HUDEP-2 (cell line): ENCODE measurements around the gene CACNB2.
"Not testable (repeated sequence)": the region's sequence is repeated elsewhere in the genome, so short reads cannot be mapped to it uniquely, and the experiment has no call there.

Source experiments
- DNase-seq, 76 experiments: peaks; one replicate each; lab custom pipeline; 2025; ENCODE audit not compliant: unreplicated experiment in 76 of 76; lab: John Stamatoyannopoulos, UW

CACNB2 gene

GRCh38 chr10:18144928-18145327 lies 4.7 kb downstream of the CACNB2 start:
- no peak for DNase-seq

DNA sequence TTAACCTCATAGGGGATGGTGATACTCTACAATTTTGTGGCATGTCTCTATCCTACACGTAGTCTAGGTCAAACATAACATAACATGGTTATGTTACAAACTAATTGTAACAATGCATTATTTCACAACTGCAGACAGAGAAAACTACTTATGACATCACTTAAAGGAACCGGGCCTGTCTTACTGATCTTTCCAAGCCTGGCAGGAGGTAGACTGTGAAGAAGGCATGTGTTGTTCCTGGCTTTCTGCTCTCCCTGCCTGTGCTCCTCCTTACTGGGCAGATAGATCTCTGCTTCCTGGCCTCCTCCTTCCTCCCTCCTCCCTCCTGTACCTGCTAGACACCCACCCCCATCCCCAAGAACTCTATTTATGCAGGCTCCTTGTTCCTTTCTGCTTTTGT lies 5.4 kb downstream of the CACNB2 start:
- DNase-seq: no peak

- no peak for DNase-seq
Observed at GRCh38 chr10:18149196-18149800, 9.1 kb downstream of the CACNB2 start.

- DNase-seq: no peak
Observed at GRCh38 chr10:18151356-18151890, 11.2 kb downstream of the CACNB2 start.

DNA sequence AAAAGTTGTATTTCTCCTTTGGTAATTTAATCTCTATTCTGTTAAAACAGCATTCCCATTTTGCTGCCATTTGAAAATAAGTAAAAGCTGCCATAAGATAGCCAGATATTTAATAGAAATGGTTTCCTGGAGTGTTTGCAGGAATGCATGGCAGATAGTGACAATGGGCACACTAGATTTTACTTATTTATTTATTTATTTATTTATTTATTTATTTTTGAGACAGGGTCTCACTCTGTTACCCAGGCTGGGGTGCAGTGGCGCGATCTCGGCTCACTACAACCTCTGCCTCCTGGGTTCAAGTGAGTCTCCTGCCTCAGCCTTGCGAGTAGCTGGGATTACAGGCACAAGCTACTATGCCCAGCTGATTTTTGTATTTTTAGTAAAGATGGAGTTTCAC lies 13.2 kb downstream of the CACNB2 start:
- DNase-seq: not testable (repeated sequence)

DNA sequence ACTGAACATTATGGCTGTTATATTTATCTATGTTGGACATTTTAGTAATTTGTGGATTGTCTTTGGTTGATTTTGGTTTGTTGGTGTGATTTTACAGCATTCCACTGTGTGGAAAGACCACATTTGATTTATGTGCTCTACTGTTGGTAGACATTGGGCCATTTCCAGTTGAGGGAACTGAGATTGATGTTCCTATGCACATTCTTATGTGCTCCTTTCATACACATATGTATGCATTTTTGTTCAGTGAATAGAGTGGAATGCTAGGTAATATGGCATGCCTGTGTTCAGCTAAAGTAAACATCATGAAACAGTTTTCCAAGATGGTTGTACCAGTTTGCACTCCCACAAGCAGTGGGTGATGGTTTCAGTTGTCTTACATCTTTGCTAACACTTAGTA lies 15.1 kb downstream of the CACNB2 start:
- DNase-seq: no peak

DNA sequence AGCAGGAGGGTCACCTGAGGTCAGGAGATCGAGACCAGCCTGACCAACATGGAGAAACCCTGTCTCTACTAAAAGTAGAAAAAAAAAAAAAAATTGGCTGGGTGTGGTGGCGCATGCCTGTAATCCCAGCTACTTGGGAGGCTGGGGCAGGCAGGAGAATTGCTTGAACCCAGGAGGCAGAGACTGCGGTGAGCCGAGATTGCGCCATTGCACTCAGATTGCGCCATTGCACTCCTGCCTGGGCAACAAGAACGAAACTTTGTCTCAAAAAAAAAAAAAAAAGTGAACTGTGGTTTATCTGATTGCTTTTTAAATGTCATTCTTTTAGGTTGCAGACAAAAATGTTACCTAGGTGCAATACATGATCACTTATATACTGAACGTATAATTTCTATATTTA lies 16.6 kb downstream of the CACNB2 start:
- DNase-seq: not testable (repeated sequence)

GRCh38 chr10:18157881-18158280 lies 17.7 kb downstream of the CACNB2 start:
- DNase-seq: no peak

DNA sequence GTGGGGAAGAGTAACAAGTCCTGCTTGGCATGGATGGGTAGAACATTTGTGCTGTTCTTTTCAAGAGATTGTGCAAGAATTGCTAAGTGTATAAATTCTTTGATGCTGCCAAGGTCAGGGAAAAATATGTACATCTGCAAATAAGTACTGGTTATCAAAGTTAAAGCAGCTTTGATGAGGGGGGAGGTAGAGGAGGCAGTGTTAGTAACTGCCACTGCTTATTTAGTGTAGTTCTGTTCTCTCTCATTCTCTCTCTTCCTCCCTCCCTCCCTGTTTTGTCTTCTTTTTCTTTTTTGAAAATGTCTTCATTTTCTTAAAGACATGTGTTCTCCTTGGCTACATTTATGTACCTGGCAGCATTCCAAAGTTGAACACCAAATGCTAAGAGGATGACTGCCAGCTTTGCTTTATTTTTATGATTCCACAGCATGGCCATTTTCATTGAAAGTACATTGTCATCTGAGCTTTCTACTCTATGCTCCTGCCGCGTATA lies 18.6 kb downstream of the CACNB2 start:
- DNase-seq: no peak

DNA sequence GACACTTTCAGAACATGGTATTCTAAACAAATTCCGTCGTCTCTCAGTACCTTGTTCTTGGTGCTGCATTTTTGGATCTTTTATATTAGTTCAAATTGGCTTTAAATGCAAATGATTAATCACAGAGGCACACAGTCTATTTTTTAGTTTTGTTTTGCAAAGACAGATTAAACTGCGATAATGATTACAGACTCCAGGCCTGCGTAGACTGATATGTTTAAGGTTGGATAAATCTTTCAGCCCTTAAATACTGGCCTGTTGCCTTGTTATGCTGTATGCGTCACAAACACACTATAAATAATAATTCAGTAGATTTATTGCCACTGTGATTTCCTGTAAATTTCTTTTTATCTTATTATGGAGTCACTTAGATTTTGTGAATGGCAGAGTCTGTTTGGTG lies 19.3 kb downstream of the CACNB2 start:
- DNase-seq: no peak

DNA sequence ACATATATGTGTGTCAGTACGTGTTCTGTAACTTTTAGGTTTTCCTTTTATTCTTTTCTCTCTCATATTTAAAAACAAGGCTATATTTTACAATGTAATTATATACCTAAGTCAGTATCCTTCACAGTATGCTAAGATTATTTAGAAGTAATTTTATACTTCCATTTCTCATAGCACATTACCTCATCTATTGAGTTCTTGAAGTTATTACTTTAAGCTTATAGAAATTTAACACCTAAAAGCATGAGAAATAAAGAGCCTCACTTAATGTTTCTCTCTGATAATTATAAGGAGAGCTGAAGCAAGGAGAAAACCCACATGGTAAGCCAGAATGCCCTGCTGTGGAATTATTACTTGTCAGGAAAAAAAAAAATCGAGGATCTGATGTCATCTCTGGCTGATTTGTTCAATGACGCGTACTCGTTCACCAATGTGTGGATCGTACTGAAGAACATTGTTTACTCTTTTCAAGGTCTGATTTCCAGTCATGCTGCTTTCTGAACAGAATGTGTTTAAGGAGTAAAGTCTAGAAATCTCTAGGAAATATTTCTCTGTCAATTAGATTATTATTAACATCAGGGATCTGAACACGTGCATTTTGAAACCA lies 21.9 kb downstream of the CACNB2 start:
- no peak for DNase-seq

GRCh38 chr10:18164093-18164492 lies 23.9 kb downstream of the CACNB2 start:
- DNase-seq: no peak

DNA sequence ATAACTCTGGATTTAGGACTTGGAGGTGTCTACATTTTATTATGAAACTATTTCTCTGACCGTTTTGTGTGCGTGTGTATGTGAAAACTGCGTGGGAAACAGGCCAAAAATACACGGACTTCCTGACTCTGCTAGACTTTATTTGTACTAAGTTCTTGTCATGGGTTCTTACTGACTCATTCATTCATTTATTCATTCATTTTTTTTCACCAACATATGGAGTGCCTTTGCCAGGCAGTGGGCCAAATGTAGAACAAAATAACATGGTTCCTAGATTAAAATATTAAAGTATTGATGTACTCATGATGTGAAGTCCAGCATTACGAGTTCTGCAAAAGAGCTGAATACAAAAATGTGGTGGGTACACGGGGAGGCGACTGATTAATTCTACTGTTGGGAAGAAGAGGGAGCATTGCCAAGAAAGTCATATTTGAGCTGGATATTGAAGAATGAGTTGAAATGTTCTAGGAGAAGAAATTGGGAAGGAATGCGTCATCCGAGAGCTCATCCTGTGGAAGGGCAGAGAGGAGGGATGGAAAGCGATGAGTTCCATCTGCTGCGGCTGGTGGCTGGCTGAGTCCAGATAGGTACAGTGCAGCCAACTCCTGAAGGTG lies 24.6 kb downstream of the CACNB2 start:
- DNase-seq: no peak

DNA sequence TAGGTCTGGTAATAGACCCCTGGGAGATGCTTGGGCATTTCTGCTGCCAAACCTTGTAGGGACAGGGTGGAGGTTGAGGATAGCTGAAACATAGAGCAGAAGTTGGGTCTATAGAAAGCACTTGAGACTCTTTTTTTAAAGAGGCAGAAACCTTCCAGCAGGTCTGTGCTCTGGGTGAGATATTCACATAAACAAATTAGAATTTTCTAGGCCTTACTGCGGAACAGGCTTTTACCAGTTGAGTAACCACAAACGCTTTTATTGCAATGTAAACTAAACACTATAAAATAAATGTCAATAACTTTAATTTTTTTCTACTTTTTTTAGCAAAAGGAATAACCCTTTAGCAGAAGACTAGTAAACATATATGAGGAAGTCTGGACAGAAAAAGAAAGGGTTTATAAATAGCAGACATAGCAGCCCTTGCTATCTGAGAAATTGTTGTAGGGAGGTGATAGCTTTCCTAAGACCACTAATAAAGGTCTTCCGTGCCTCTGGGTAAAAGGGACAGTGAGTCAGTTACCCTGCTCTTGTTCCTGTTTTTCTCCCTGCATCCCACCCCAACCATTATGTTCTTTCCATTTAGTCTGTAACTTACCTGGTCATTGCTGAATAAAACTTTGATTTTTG lies 38.7 kb downstream of the CACNB2 start:
- DNase-seq: no peak

DNA sequence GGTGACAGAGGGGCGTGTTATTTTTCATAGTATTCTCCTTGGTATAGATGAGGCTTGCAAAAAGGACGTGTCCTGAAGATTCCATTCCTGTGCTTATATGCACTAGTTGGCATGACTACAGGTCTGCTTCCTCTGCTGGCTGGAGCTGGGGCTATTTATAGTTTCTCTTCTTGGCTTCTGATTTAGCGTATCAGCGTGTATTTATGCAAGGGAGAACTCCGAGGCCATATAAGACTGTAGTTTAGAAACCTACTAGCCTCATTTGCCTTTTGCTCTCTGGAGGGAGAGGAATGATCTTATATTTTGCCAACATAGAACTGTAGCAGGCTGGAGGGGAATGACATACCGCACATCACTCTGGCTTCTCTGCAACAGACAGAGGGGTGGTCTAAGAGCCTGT lies 39.7 kb downstream of the CACNB2 start:
- no peak for DNase-seq

DNA sequence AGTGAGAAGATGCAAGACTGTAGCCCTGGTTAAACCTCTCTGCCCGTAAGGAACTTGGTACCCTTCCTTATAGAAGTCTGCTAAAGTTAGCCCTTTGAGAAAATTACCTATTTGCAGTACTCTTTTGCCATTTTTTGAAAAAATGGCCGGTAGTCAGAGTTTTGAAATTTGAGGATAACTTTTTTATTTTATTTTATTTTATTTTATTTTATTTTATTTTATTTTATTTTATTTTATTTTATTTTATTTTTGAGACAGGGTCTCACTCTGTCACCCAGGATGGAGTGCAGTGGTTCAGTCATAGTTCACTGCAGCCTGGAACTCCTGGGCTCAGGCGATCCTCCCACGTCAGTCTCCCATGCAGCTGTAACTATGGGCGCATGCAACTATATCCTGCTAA lies 41.2 kb downstream of the CACNB2 start:
- DNase-seq: not testable (repeated sequence)

- no peak for DNase-seq
Observed at GRCh38 chr10:18185621-18186020, 45.4 kb downstream of the CACNB2 start.

- no peak for DNase-seq
Observed at GRCh38 chr10:18190840-18191239, 50.6 kb downstream of the CACNB2 start.

- no peak for DNase-seq
Observed at GRCh38 chr10:18194634-18195033, 54.4 kb downstream of the CACNB2 start.

DNA sequence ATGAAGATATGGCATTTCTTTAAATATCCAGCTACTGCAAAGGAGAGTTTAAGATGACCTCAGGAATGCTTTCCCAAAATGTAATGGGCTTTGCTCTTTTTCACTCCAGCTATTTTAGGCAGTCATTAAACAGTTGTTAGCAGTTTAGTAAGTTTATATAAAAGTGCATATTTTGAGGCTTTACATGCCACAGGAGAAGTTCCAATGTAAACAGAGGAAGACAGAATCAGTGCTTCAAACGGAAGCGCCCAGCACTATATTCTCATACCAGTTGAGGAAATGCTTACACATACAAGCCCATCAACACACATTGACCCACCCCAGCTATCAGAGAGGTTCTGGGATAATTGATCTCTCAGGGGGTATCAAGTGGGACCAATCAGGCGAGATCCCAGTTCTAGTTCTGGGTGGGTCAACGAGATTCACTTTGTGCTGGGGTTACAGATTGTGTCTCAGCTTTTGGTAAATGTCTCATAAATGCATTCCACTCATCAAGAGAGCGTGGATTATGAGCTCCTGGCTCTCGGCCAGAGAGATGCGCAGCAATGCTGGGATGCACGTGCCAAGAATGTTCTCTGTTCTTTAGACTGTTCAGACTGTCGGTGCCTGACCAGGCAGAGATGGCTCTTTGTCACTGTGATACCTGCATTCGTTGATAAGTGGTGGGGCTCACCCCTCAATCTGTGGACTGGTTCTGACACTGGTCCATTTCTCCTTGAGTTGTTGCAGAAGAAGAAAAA lies 55.0 kb downstream of the CACNB2 start:
- DNase-seq: no peak
